Right kidney (tissue), 1 donor: ENCODE results near the gene HTR3D.
"Not testable (repeated sequence)": the region's sequence is repeated elsewhere in the genome, so short reads cannot be mapped to it uniquely, and the experiment has no call there.

ENCODE experiments used
- DNase-seq: peaks from one replicate; pipeline ENCODE4 v3.0.0-alpha.2; 2016

The HTR3D gene

GRCh38 chr3:184016169-184016570 lies 15.4 kb upstream of the HTR3D start:
- no peak for DNase-seq

GRCh38 chr3:184016811-184017671 lies 14.5 kb upstream of the HTR3D start:
- DNase-seq, result no peak

GRCh38 chr3:184017672-184018423 lies 13.7 kb upstream of the HTR3D start, which contains the start of gene ABCC5:
Gene ABCC5, minus strand, starts transcription at chr3:184017884. Its CDS starts 3,492 bp downstream, at chr3:184014392.
- peak; percentile 87 for DNase-seq

GRCh38 chr3:184018424-184018973 lies 13.0 kb upstream of the HTR3D start:
- DNase-seq, result no peak

- DNase-seq, result no peak
Measured at GRCh38 chr3:184022323-184022722, 9.2 kb upstream of the HTR3D start.

- DNase-seq, result not testable (repeated sequence)
Measured at GRCh38 chr3:184025256-184025655, 6.3 kb upstream of the HTR3D start.

GRCh38 chr3:184028275-184028890 lies 3.2 kb upstream of the HTR3D start:
- not testable (repeated sequence) for DNase-seq

- no peak for DNase-seq
Measured at GRCh38 chr3:184029443-184029842, 2.1 kb upstream of the HTR3D start.

GRCh38 chr3:184030536-184030935 lies 1.0 kb upstream of the HTR3D start:
- DNase-seq, result no peak

GRCh38 chr3:184037816-184038215 lies 6.3 kb downstream of the HTR3D start:
- DNase-seq, result no peak

GRCh38 chr3:184038307-184038706 lies 6.8 kb downstream of the HTR3D start:
- DNase-seq, result not testable (repeated sequence)

GRCh38 chr3:184039414-184039813 lies 7.9 kb downstream of the HTR3D start:
- no peak for DNase-seq

GRCh38 chr3:184040010-184040409 lies 8.5 kb downstream of the HTR3D start:
- no peak for DNase-seq

- no peak for DNase-seq
Measured at GRCh38 chr3:184042617-184043016, 11.1 kb downstream of the HTR3D start.

- no peak for DNase-seq
Measured at GRCh38 chr3:184045995-184046394, 14.5 kb downstream of the HTR3D start.

GRCh38 chr3:184050217-184050847 lies 18.8 kb downstream of the HTR3D start:
- DNase-seq, result no peak

GRCh38 chr3:184052767-184053166 lies 21.2 kb downstream of the HTR3D start, which contains the start of gene HTR3C:
Gene HTR3C, plus strand, starts transcription at chr3:184053047. Its CDS starts 34 bp downstream, at chr3:184053081.
- DNase-seq, result no peak

GRCh38 chr3:184058029-184058428 lies 26.5 kb downstream of the HTR3D start:
- no peak for DNase-seq

- DNase-seq, result no peak
Measured at GRCh38 chr3:184059424-184059823, 27.9 kb downstream of the HTR3D start.

GRCh38 chr3:184062637-184063036 lies 31.1 kb downstream of the HTR3D start:
- no peak for DNase-seq

- no peak for DNase-seq
Measured at GRCh38 chr3:184066211-184066610, 34.7 kb downstream of the HTR3D start.

- no peak for DNase-seq
Measured at GRCh38 chr3:184067573-184068055, 36.1 kb downstream of the HTR3D start.
